ENCODE measurements around the gene OBP2A.
"Not testable (repeated sequence)": the region's sequence is repeated elsewhere in the genome, so short reads cannot be mapped to it uniquely, and the experiment has no call there.

Gene OBP2A

DNA sequence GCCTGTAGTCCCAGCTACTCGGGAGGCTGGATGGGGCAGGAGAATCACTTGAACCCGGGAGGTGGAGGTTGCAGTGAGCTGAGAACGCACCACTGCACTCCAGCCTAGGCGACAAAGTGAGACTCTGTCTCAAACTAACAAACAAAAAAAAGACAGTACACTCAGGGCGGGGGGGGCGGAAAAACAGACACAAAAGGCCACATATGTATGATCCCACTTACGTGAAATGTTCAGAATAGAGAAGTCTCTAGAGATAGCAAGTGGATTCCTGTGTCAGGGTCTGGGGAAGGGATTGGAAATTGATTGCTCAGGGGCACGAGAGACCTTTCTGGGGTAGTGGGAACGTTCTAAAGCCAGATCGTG, 33.7 kb upstream of the OBP2A start:
- no peak for DNase-seq

DNA sequence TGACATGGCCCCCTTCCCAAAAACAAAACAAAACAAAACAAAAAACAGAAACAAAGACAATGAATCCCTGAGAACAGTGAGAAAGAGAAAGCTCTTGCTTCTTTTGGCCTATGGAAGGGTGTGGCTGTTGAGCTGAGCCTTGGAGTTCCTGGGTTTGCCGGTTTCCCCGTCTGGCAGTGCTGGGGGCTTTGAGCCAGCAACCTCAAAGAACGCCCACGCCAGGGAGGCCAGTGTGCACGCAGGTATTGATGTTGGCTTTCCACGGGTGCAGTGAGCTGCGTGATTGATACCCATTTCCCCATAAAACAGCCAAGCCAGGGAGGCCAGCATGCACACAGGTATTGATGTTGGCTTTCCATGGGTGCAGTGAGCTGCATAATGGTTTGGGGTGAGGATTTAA, 33.0 kb upstream of the OBP2A start:
- peak; percentile 2 for DNase-seq

DNA sequence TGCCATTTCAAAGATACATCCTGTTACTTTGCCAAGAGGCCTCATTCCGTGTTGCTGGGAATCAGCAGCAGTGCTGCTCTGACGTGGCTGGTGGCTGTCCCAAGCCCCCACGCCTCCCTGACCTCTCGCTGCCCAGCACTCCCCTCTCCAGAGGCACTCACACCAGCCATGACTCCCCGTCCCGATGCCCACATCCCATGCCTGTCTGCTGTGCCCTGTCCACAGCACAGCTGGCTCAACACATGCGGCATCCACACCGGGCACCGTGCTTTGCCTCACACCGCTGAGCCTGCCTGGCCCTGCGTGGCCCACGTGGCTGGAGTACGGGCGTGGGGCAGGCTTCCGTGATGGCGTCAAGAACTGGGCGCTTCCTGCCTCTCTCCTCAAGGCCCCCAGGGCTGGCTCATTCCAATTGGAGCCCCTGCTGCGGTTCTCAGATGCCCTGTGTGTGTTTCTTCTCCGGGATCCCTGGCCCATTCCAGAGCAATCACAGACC, 32.5 kb upstream of the OBP2A start:
- peak; percentile 4 for DNase-seq

DNA sequence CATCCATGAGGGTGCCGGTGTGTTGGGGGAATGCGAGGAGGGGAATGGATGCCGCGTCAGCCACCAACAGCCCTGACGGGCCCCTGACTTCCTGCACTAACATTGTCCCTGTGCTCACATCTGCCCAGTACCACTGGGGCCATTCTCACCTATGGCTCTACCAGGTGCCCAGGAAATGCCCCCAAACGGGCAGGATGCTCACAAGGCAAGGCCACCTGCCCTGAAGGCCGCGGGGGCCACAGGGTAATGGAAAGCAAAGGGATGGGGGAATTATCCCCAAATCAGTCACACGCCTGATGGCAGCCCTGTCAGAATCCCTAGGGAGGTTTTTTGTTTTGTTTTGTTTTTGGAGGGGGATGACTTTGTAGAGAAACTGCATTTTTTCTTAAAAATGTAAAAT, 32.0 kb upstream of the OBP2A start:
- DNase-seq = not testable (repeated sequence)

DNA sequence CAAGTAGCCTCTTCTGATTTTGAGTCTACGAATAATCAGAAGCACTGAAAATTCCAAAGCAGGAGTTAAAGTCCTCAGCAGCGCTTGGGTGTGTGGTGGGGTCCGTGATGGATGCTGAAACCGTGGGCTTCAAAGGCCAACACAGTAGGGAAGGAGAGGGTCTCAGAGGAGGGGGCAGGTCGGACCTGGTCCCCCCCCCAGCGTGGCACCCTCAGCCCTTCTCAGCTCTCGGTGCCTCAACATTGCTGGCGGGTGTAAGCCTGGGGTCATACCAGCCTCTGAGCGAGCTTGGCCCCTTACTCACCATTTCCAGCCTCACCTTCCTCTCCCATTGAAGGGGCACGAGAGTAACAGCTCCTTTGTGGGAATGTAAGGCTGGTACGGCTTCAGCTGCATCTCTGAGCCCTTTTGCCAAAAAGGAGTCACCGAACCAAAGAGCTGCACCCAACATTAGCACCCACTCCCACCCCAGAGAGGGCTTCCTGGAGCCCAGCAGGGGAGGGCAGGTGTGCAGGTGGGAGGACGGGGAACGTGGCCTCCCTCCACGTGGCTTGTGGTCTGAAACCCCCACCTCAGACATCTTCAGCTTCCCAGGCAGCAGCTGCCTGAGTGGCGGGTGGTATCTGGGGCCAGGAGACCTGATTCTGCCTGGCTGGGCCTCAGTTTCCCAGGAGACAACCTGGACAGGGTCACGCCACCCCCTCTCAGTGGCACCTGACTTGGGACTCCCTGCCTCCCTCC, 31.4 kb upstream of the OBP2A start:
- peak; percentile 5 for DNase-seq

DNA sequence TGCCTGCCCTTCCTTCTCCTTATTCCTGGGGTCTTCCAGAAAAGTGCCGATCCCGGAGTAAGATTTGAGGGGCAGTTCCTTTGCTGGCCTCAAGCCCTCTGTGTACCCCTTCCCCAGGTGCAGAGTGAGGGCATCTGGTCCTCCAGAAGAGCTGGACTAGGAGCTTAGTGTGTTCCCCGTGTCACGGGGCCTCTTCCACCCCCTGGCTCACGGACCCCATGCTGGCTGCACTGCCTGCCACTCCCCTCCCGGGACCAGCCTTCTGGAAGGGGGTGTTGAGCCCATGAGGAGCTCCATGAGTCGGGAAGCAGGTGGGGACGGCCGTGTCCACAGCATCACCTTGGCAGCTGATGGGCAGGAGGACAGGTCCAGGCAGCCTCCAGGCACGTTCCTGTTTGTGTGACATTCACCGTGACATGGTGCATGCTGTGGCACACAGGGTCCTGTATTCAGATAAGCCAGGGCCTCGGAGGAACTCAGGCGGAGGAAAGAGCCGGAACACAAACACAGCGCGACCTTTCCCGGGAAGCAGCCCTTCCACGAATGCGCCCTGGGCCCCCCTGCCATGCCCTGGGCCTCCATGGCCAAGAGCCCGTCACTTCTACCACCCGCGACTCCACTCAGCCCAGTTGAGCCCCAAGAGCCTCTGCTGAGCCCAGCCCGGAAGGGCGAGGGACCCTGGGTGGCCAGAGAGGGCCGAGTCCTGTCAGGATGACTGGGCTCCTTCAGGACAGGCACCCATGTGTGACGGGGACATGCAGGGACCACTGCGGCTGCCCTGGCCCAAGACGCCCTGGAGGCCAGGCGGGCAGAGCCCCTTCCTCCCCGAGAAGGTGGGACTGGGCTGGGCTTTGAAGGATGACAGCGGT, 30.6 kb upstream of the OBP2A start:
- DNase-seq = peak; percentile 9

DNA sequence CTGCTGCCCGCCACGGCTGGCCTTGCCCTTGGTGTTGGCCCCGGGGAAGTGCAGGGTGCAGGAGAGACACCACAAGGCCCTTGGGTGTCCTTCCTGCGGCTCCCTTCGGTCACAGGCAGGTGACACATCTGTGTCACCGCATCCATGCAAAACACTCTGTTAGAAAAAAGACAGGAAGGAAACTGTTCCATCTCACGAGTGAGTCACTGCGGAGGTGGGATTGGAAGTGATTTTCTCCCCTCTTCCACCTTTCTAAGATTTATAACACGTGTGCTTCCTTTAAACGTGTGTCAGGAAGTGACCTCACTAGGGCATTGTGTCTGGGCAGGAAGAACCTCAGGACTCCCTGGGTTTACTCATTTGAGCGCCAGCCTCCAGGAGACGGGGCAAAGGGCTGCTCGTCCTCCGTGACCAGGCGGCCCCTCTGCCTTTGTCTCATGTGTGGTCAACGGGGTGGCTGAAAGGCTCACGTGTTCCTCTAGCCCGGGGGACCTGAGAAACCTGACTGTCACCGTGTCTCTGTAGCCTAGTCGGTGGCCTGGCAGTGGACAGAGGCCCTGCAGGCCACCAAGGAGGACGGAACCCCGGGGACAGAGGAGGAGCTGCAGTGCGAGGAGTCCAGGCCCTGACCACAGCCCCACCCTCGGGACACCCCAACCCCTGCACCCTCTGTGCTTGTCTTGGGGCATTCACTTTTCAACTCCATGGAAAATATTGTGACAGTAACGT, 29.6 kb upstream of the OBP2A start:
- DNase-seq = peak; percentile 12

DNA sequence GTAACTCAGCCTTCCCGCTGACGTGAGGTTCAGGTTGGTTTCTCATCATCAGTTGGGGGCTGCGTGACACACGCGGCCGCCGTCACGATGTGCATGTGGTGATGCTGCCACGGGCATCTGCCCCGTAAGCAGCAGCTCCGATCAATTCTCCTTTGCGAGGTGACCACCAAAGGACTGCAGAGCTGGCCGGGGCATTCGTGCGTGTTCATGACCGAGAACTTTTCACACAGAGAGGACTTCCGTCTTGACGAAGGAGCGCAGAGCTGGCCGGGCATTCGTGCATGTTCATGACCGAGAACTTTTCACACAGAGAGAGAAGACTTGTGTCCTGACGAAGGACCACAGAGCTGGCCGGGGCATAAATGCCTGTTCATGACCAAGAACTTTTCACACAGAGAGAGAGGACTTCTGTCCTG, 28.5 kb upstream of the OBP2A start:
- DNase-seq = peak; percentile 2

DNA sequence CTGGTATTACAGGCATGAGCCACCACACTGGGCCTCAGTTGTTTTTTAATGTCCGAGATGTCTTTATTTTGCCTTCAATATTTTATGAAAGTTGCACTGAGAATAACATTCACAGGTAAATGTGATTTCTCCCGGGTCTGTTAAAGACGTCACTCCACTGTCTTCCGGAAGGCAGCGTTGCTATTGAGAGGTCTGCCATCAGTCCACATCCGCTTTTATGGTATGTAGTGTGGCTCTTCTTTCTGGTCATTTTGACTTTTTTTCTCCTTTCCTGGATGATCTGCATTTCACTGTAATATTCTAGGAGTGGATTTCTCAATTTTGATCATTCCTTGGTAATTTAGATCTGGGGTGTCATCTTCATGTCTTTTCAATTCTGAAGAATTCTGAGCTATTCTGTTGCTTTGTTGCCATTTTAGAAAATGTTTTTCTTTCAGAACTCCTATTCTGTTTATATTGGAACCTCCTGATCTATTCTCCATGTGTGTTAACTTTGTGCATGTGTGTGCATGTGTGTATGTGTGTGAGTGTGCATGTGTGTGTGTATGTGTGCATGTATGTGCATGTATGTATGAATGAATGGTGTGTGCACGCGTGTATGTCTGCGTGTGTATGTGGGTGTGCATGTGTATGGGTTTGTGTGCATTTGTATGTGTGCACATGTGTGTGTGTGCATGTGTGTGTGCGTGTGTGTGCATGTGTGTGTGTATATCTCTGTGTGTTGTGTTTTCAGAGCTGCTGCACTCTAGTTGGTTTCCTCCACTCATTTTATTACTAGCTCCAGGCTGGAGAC, 26.6 kb upstream of the OBP2A start:
- no peak for DNase-seq

DNA sequence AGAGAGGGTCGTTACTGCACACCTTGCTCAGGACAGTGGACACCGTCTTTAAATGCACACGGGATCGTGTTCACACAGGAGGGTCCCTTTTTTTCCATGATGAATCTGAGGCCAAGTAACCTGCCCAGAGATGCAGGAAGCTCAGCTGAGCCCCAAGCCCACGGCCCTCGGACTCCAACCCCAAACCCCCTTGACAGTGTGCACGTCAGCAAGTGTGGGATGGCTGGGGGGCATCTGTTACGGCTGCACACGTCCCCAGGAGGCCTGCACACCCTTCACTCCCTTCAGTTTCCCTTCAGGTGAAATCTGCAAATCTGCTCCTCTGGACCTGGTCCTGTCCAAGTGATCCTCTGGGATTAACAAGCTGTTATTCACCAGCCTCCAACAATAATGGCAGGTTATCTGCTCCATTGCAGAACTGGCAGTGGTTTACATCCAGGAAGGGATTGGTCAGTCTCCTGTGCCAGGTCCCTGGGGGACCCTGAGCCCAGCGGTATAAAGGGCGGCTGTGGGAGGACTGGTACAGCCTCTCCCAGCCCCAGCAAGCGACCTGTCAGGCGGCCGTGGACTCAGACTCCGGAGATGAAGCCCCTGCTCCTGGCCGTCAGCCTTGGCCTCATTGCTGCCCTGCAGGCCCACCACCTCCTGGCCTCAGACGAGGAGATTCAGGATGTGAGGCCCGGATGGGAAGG, 24.9 kb upstream of the OBP2A start, which contains the start of gene LCN1:
TSS of gene LCN1 (plus strand) at position 525 of the 692 bp plus-strand sequence. CDS start at position 583, 58 bp downstream.
- DNase-seq = no peak

DNA sequence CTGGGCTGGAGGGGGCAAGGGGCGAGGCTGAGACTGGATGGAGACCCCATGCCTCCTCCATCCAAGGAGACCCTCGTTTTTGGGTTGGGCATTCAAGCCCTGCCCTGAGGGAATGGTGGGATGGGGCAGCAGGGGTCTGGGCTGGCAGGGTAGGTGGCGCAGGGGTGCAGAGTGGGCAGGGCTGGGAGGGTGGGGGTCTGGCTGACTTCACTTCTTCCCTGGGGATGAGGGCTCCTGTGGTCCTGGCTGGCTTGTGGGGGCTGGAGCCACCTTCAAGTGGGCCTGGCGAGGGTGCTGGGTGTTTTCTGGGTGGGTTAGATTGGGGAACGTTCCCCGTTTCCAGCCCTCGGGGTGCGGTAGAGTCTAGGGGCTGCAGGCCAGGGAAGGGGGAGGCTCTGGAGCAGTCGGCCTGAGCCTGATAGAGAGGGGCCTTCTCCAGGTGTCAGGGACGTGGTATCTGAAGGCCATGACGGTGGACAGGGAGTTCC, 24.3 kb upstream of the OBP2A start:
- DNase-seq = no peak

DNA sequence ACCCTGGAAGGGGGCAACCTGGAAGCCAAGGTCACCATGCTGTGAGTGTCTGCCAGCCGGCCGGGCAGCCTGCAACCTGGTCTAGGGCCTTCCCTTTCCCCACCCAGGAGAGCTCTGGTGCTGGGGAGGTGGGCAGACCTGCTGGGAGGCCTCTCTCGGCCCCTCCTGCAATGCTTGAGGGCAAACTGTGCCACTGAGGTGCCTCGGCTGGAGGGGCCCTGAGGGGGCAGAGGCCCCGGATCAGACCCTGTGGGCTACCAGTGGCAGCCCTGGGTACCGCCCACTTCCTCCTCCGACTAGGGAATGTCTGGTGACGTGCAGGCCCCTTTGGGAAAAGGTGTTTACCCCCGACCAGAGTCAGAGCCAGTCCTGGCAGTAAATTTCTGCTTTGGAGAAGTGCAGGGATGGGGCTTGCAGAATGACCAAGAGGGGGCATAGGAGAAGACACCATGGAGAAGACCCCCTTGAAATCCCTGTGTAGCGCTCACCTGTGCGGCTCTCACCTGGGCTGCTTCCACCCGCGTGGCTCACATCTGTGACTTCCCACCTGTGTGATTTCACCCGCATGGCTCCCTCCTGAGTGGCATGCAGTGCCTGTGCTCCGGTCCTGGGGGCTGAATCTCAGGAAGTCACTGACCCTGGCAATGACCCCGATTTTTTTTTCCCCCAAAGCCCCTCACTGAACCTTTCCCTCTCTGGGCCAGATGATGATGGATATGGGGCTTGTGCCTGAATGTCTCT, 23.6 kb upstream of the OBP2A start:
- DNase-seq = no peak

DNA sequence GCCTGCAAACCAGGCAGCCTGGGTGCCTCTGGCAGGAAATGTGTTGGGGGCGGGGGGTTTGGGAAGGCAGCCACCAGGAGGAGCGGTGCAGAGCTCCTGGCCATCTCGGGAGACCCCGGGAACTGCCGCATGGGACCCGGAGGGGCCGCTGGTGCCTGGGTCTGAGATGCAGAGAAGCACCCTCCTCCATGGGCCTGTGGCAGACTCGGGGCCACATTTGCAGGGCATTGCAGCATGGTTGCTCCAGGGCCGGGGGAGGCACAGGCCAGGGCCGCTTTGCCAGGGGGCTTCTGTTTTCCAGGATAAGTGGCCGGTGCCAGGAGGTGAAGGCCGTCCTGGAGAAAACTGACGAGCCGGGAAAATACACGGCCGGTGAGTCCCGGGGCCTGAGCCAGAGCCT, 23.0 kb upstream of the OBP2A start:
- no peak for DNase-seq

DNA sequence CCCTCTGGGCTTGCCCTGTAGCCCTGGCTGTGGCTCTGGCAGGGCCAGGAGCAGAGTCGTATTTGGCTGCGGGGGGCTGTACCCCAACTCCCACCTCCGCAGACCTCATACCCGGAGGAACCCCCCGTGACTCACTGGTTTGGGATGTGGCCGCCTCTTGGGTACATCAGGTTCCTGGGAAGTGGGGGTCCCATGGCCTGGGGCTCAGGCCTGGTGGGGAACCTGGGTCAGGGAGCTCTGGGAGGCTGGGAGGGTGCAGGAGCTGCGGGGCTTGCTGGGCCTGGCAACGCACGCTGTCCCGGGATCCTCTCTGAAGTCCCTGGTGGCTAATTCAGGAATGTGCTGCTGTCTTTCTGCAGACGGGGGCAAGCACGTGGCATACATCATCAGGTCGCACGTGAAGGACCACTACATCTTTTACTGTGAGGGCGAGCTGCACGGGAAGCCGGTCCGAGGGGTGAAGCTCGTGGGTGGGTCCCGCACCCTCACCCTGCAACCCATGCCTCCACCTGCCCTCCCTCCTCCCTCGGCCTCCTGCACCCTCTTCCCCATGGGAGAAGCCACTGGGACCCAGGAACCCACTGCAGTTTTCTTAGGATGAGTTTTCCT, 22.3 kb upstream of the OBP2A start:
- no peak for DNase-seq

DNA sequence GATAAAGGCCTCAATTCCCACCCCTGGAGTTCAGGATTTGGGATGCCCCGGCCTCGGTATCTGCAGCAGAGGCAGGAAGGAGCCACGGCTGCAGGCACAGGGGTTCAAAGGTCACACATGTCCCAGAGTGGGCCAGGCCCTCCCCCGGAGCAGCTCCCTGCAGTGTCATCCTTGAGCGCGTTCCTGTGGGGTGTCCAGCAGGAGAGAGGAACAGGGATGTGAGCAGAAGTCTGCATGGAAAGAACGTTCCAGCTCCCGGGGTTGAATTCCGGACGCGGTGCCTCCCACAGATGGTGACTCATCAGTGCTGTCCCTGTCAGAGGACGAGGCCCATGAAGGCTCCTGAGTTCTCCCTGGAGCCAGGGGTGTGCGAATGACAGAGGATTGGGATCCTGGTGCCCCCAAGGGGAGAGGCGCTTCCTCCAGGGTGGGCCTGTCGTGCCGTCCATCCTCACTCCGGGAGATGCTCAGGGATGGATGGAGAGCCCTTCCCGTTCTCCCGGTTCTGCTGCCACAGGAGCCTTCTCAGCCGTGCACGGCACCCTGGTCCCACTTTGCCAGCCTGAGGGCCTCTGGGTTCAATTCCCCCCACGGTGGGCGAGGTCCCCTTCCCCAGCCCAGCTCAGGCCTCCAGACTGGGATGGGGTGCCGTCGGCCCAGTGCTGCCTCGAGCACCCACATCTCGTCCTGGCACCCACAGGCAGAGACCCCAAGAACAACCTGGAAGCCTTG, 21.6 kb upstream of the OBP2A start:
- DNase-seq = no peak

DNA sequence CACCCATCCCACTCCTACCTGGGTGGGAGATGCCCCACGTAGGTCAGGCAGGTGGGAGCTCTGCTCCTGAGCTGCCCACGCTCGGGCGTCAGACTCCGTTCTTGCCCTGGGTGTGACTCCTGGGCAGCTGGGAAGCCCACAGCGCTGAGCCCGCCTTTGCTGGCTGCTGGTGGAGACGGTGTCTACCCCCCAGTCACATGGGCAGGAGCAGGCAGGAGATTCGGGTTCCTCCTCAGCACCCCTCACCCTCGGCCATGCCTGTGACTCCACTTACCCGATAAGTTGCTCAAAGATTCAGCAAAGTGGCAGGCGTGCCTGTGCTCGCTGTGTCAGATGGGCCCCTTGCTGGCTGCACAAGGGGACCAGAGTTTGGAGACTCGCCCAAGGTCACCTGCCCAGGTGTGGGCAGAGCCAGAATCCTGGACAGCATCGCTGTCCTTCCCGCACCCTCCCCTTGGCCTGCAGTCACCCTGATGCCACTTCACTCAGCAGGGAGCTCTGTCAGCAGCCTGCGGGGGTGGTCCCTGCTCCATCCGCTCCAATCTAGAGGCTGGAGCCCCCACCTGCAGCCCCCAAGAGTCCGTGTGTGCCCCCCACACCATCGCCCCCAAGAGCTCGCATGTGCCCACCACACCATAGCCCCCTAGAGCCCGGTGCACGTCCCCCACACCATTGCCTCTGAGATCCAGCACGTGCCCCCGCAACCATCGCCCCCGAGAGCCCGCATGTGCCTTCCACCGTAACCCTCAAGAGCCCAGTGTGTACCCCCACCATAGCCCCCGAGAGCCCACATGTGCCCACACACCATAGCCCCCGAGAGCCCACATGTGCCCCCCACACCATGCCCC, 20.5 kb upstream of the OBP2A start:
- DNase-seq = no peak

DNA sequence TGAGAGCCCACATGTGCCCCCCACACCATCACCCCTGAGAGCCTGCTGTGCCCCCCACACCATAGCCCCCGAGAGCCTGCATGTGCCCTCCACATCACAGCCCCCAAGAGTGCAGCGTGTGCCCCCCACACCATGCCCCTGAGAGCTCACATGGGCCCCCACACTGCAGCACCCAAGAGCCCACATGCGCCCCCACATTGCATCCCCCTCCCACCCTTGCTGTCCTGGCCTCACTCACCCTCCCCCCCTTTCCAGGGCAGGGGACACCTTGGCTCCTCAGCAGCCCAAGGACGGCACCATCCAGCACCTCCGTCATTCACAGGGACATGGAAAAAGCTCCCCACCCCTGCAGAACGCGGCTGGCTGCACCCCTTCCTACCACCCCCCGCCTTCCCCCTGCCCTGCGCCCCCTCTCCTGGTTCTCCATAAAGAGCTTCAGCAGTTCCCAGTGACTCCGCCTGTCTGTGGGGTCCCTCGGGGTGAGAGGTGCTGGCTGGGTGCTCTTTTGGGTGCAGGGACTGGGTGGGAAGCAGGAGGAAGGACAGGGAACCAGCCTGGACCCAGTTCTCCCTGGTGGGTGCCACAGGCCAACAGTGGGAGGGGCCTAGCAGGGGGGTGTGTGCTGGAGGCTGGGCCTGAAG, 19.7 kb upstream of the OBP2A start:
- no peak for DNase-seq
